Heart left ventricle (tissue), 16 donors: ENCODE results near the gene PLPPR5. TPM values are rescaled to one million over a fixed set of nuclear protein-coding genes. Genes with fewer than 3 reads are reported as not detected.

Experiments used
- ATAC-seq, 4 donors: fragments of 200-7000 bp; cut with Tn5 transposase; one replicate each; pipeline ENCODE4 v1.9.1; 2020 to 2022; ENCODE audit warnings: moderate library complexity in 4 of 4, mild to moderate bottlenecking in 3 of 4, moderate number of reproducible peaks in 1 of 4
- DNase-seq, 5 donors: peaks; one replicate each; pipeline ENCODE4 v3.0.0-alpha.2; 2020
- H3K27ac ChIP-seq, 12 donors: fragments of 200-600 bp; sonication (generic) in 4 of 12; one replicate each; pipeline versions ENCODE4 v1.5.0 to v1.8.0; 2016 to 2022; ENCODE audit warnings: mild to moderate bottlenecking in 2 of 12
- H3K27me3 ChIP-seq, 9 donors: fragments of 200-600 bp; sonication (generic) in 2 of 9; one replicate each; pipeline versions ENCODE4 v1.5.1 to v1.8.0; 2016 to 2022; ENCODE audit warnings: mild to moderate bottlenecking in 3 of 9
- H3K36me3 ChIP-seq, 9 donors: fragments of 200-600 bp; sonication (generic) in 2 of 9; one replicate each; pipeline versions ENCODE4 v1.5.0 to v1.8.0; 2018 to 2022; ENCODE audit warnings: mild to moderate bottlenecking in 2 of 9
- H3K4me1 ChIP-seq, 12 donors: fragments of 200-600 bp; sonication (generic) in 4 of 12; one replicate each; pipeline versions ENCODE4 v1.5.0 to v1.8.0; 2016 to 2022; ENCODE audit warnings: mild to moderate bottlenecking in 3 of 12
- H3K4me3 ChIP-seq, 12 donors: fragments of 200-600 bp; sonication (generic) in 4 of 12; one replicate each; pipeline versions ENCODE4 v1.5.0 to v1.8.0; 2017 to 2022; ENCODE audit warnings: mild to moderate bottlenecking in 9 of 12, moderate library complexity in 4 of 12
- H3K9me3 ChIP-seq, 12 donors: fragments of 200-600 bp; sonication (generic) in 4 of 12; one replicate each; pipeline versions ENCODE4 v1.5.0 to v1.8.0; 2016 to 2022; ENCODE audit warnings: mild to moderate bottlenecking in 1 of 12
- POLR2A ChIP-seq, 2 donors: fragments of 450-650 bp; IDR thresholded peaks; one replicate each; pipeline ENCODE4 v1.6.1; 2017; ENCODE audit warnings: antibody characterized with exemption in 2 of 2, mild to moderate bottlenecking in 2 of 2, moderate library complexity in 2 of 2
- WGBS, 4 donors: extraction: QIAGEN DNeasy Blood & Tissue Kit in 2 of 4; methylation state at CpG; one replicate each; pipeline versions ENCODE4 v1.1.5 to v1.1.7; 2013 to 2018; 5-methylcytosine and 5-hydroxymethylcytosine counted together
- intact Hi-C, 10 donors: fragments of 100-400 bp; cut with DNase I; formaldehyde crosslinking; loops; one replicate each; pipeline versions ENCODE4 v1.11.1 to v1.14.2; 2022
- polyA plus RNA-seq, 2 donors: library from polyadenylated mRNA; stranded (reverse); fragments of 200-250 nt; gene quantifications; one replicate each; pipeline ENCODE4 v1.2.3, GENCODE V29; 2013
- total RNA-seq, 9 donors: library from RNA; depleted of rRNA in 2 of 9; stranded (reverse); fragments of >200 nt in 2 of 9; fragmentation: NEBNext Ultra II Directional in 3 of 9; extraction: Animal tissue kit (Norgen Biotek cat#: 25700) in 3 of 9; gene quantifications; one replicate each; pipeline versions ENCODE4 v1.1.0 to v1.2.4, GENCODE V29; 2016 to 2023
- TF ChIP-seq, protein P1 (sequence below), 12 donors: fragments of 200-600 bp; sonication (generic) in 4 of 12; IDR thresholded peaks; one replicate each; pipeline versions ENCODE4 v1.5.0 to v1.8.0; 2018 to 2022; ENCODE audit warnings: antibody characterized with exemption in 12 of 12, mild to moderate bottlenecking in 5 of 12
- donor health status: ischemic (EF 13 %, LVEDD 7.1; RV severe dilation, severe dysfunction).
- donor health status: healthy with polysubstance abuse.
- donor health status: DM: no; HTN: yes; CAD: no.
- donor health status: DM: no; HTN: no; CAD: no.
- donor health status: ischemic (EF 25% LVEDD 6.9; RV normal size, moderate dysfunction).
- donor health status: ischemic (EF 25% LVEDD 5.7; RV mildly dilated, moderate dysfunction).
- donor health status: healthy.
- donor health status: DM: yes; HTN: yes; CAD: no.
- donor health status: ischemic (EF 35%, LVEDD 5.7; RV mildly dilated, moderate dysfunction).
- donor health status: nonischemic (EF 11% LVEDD 7.7; RV severe dilation, severe dysfunction).
- donor health status: DM: yes; HTN: yes; CAD: no.
- donor health status: PGD.
- donor health status: ischemic (EF 29% LVEDD 5.4; RV normal size, mild dysfunction).
- donor health status: nonischemic (EF 23%, LVEDD 6.1; RV moderate dilation, normal function).

PLPPR5 gene
- total and polyA plus RNA-seq, 11 donors: not detected

DNA sequence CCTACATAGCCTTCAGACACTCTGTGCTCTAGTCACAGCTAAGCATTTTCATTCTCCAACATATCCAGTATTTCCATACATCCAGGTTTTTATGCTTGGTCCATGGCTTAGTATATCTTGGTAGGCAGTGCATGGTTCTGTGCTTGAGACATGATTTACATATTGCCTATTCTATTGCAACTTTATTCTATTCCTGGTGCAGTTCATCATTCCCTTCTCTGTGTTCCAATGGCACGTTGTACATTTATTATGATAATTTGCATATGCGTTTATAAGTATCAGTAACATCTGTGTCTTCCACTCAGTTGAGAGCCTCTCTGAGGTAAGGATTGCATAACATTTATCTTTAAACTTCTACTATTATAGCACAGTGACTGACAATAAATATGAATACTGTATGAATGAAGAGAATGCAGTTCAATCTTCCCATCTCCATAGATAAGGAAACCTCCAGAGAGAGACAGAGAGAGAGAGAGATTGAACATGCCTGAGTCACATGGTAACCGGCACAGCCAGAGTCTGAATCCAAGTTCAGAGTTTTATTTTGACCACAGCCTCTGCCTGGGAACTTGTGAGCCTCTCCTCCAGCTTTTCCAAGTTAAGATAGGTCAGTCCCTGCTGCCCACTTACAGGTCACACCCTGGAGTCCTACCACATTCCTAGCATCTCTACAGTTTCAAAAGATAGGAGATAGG is 41.5 kb downstream of the PLPPR5 start:
- no peak for DNase-seq
- ATAC-seq: no peak
- Histone ChIP-seq H3K4me3 (no peak overlapping the region), H3K27me3 (peaks cover 0 to 8% (median 0%) of the 10 kb centered on the region in 9 donors), H3K9me3 (no peaks in the 10 kb centered on the region), H3K4me1 (no peaks in the 10 kb centered on the region), H3K36me3 (no peaks in the 10 kb centered on the region), H3K27ac (no peak overlapping the region)
- WGBS, 4 donors: 53 to 64% (median 57%) methylated on average over 3 of the region's 3 CpGs
- no peak for TF ChIP-seq POLR2A (IDR thresholded peaks at IDR 0.05)
- TF ChIP-seq, protein P1, sequence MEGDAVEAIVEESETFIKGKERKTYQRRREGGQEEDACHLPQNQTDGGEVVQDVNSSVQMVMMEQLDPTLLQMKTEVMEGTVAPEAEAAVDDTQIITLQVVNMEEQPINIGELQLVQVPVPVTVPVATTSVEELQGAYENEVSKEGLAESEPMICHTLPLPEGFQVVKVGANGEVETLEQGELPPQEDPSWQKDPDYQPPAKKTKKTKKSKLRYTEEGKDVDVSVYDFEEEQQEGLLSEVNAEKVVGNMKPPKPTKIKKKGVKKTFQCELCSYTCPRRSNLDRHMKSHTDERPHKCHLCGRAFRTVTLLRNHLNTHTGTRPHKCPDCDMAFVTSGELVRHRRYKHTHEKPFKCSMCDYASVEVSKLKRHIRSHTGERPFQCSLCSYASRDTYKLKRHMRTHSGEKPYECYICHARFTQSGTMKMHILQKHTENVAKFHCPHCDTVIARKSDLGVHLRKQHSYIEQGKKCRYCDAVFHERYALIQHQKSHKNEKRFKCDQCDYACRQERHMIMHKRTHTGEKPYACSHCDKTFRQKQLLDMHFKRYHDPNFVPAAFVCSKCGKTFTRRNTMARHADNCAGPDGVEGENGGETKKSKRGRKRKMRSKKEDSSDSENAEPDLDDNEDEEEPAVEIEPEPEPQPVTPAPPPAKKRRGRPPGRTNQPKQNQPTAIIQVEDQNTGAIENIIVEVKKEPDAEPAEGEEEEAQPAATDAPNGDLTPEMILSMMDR (IDR thresholded peaks at IDR 0.05): no peak
- intact Hi-C loops: loop anchor here in 1 of 10 donors (10.0 kb wide), 1 partner anchor 62 kb away; no protein-coding TSS in a partner anchor

DNA sequence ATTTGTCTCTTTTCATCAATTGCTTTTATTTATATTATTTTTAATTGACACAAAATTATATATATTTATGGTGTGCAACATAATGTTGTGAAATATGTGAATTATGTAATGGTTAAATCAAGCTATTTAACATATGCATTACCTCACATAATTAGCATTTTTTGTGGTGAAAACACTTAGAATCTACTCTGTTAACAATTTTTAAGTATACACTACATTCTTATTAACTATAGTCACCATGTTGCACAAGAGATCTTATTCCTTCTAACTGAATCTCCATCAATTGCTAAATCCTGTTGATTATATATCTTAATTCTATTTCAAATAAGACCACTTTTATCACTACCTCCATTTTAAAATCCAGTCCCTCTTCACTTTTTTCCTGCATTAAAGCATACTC is 42.5 kb downstream of the PLPPR5 start:
- Histone ChIP-seq H3K27me3 (peaks cover 0 to 8% (median 0%) of the 10 kb centered on the region in 9 donors), H3K4me3 (no peak overlapping the region), H3K27ac (no peak overlapping the region), H3K36me3 (no peaks in the 10 kb centered on the region), H3K4me1 (no peaks in the 10 kb centered on the region), H3K9me3 (no peaks in the 10 kb centered on the region)
- TF ChIP-seq, protein P1 (IDR thresholded peaks at IDR 0.05): no peak
- TF ChIP-seq POLR2A (IDR thresholded peaks at IDR 0.05): no peak
- ATAC-seq (no peak), DNase-seq (no peak)
- intact Hi-C loops: loop anchor here in 1 of 10 donors (10.0 kb wide), 1 partner anchor 63 kb away; no protein-coding TSS in a partner anchor

DNA sequence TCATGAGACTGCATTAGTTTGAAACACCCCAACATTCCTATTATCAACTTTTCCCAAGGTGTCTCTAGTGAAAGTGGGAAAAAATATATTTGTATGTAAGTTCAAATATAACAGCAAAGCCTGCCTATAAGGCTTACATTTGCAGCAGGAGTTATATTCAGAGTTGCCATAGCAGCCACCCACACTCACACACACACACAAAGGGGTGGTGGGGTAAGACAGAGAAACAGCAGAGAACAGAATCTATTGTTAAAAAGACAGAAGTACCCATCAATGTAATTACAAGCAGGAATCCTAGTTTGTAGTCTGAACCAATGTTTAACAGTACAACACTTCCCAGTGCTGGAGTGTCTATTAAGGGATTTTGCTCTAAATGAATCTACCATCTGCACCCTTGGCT is 55.0 kb downstream of the PLPPR5 start:
- TF ChIP-seq, protein P1 (IDR thresholded peaks at IDR 0.05): no peak
- TF ChIP-seq POLR2A (IDR thresholded peaks at IDR 0.05): no peak
- ATAC-seq (no peak), DNase-seq (no peak)
- H3K36me3 ChIP-seq: no peaks in the 10 kb centered on the region
- H3K4me3 ChIP-seq: no peak overlapping the region
- H3K27ac ChIP-seq: no peak overlapping the region
- H3K9me3 ChIP-seq: no peaks in the 10 kb centered on the region
- H3K27me3 ChIP-seq: no peaks in the 10 kb centered on the region
- H3K4me1 ChIP-seq: no peaks in the 10 kb centered on the region
- intact Hi-C loops: no loop called here

DNA sequence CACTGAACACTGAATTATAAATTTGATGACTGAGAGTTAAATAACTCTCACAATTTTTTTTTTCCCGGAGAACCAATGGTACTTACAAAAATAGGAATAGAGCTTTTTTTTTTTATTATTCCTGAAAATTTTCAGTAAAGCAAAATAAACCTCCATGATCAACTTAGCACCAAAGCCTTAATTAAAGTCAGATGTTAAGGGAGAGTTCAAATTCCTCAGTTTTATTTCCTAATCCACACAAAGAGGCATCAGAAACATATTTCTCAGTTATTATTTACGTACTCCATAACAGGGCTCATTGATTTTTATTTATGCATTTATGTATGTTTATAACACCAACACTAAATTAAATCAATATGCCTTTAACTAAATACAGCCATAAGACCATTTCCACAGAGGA is 55.5 kb downstream of the PLPPR5 start:
- H3K9me3 ChIP-seq: no peaks in the 10 kb centered on the region
- 39 to 67% (median 54%) methylated on average over 2 of the region's 2 CpGs for WGBS, 4 donors
- TF ChIP-seq, protein P1 (IDR thresholded peaks at IDR 0.05): no peak
- TF ChIP-seq POLR2A (IDR thresholded peaks at IDR 0.05): no peak
- ATAC-seq (no peak), DNase-seq (no peak)
- intact Hi-C loops: no loop called here
- H3K36me3 ChIP-seq: no peaks in the 10 kb centered on the region
- no peak overlapping the region for H3K4me3 ChIP-seq
- no peaks in the 10 kb centered on the region for H3K4me1 ChIP-seq
- H3K27ac ChIP-seq: no peak overlapping the region
- H3K27me3 ChIP-seq: no peaks in the 10 kb centered on the region
